Endodermal cell (in vitro differentiated cells): ENCODE measurements around the gene PRKCB. TPM values are rescaled to one million over a fixed set of nuclear protein-coding genes. Genes with fewer than 3 reads are reported as not detected.
A peak's percentile ranks its signal among the peaks of the same experiment; 100 is the strongest.

ENCODE experiments used
- DNase-seq: peaks from one replicate; pipeline ENCODE4 v3.0.0-alpha.2; 2017
- H3K27ac ChIP-seq: 2 replicates; pipeline ENCODE4 v1.5.1; 2013; ENCODE audit warnings: mild to moderate bottlenecking, low read depth, low read length, moderate library complexity
- H3K27me3 ChIP-seq: 2 replicates; pipeline ENCODE4 v1.6.1; 2013; ENCODE audit warnings: mild to moderate bottlenecking, low read length, moderate library complexity; ENCODE audit not compliant: insufficient read depth, control insufficient read depth, poor library complexity, severe bottlenecking
- H3K36me3 ChIP-seq: 2 replicates; pipeline ENCODE4 v1.7.0; 2013; ENCODE audit warnings: mild to moderate bottlenecking, low read length, moderate library complexity; ENCODE audit not compliant: control insufficient read depth, insufficient read depth
- H3K4me1 ChIP-seq: one replicate; pipeline ENCODE4 v1.7.0; 2013; ENCODE audit warnings: low read length; ENCODE audit not compliant: control insufficient read depth, insufficient read depth
- H3K4me3 ChIP-seq: 2 replicates; pipeline ENCODE4 v1.5.1; 2013; ENCODE audit warnings: mild to moderate bottlenecking, low read length, moderate library complexity
- H3K9ac ChIP-seq: 2 replicates; pipeline ENCODE4 v1.6.1; 2013; ENCODE audit warnings: mild to moderate bottlenecking, low read length, moderate library complexity; ENCODE audit not compliant: poor library complexity, severe bottlenecking; ENCODE audit errors: extremely low read depth
- H3K9me3 ChIP-seq: 2 replicates; pipeline ENCODE4 v1.6.1; 2013; ENCODE audit warnings: mild to moderate bottlenecking, low read length, moderate library complexity; ENCODE audit not compliant: control insufficient read depth
- H3K27ac Mint-ChIP-seq: 2 replicates; pipeline ENCODE4 v1.8.0; 2020; ENCODE audit warnings: mixed read lengths
- H3K27me3 Mint-ChIP-seq: 2 replicates; pipeline ENCODE4 v1.8.0; 2021; ENCODE audit warnings: mild to moderate bottlenecking, mixed read lengths; ENCODE audit not compliant: insufficient read depth
- H3K36me3 Mint-ChIP-seq: 2 replicates; pipeline ENCODE4 v1.8.0; 2020; ENCODE audit warnings: low read depth, mixed read lengths
- H3K4me1 Mint-ChIP-seq: 2 replicates; pipeline ENCODE4 v1.8.0; 2020; ENCODE audit warnings: mixed read lengths
- H3K4me3 Mint-ChIP-seq: 2 replicates; pipeline ENCODE4 v1.8.0; 2020; ENCODE audit warnings: mild to moderate bottlenecking, moderate library complexity, mixed read lengths
- H3K9me3 Mint-ChIP-seq: 2 replicates; pipeline ENCODE4 v1.8.0; 2020; ENCODE audit warnings: mild to moderate bottlenecking, mixed read lengths
- WGBS, 2 experiments: methylation state at CpG; one replicate each; pipeline versions ENCODE4 v1.1.5 to v1.1.7; 2013; ENCODE audit warnings: missing lambda C conversion rate in 2 of 2, mixed read lengths in 1 of 2; ENCODE audit not compliant: insufficient coverage in 1 of 2, insufficient read length in 1 of 2; 5-methylcytosine and 5-hydroxymethylcytosine counted together
- total RNA-seq, 2 donors: library from RNA; stranded (reverse); fragmentation: NEBNext Ultra II Directional in 1 of 2; extraction: Animal tissue kit (Norgen Biotek cat#: 25700) in 1 of 2; gene quantifications; 2 replicates in 1 of 2; 3 replicates in 1 of 2; pipeline ENCODE4 v1.2.1, GENCODE V29; 2021
- TF ChIP-seq, protein P1 (sequence below): fragments of 200-600 bp; sonication (generic); conservative IDR thresholded peaks from 2 replicates; pipeline ENCODE4 v1.5.0; 2021; ENCODE audit warnings: antibody characterized with exemption, mild to moderate bottlenecking

Gene PRKCB
- total RNA-seq, 2 donors from 2014 or later, result 0.38 to 1.1 TPM

DNA sequence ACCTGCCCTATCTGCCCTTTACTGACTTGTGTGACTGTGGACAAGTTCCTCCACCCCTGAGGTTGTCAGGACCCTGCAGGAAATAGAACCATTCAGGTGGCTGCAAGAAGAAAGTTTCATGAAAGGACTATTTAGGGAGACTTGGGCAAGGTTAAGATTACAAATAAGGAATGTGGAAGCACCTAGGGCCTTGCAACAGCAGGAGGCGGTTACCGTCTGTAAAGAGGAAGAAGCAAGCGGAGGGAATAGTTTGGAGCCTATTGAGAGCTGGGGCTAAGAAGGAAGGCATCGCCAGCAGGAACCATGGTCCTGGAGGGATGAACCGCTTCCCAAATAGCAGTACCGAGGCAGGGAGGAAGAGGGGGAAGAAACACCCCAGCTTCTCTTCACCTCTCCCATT lies 132.4 kb downstream of the PRKCB start:
- TF ChIP-seq, protein P1, sequence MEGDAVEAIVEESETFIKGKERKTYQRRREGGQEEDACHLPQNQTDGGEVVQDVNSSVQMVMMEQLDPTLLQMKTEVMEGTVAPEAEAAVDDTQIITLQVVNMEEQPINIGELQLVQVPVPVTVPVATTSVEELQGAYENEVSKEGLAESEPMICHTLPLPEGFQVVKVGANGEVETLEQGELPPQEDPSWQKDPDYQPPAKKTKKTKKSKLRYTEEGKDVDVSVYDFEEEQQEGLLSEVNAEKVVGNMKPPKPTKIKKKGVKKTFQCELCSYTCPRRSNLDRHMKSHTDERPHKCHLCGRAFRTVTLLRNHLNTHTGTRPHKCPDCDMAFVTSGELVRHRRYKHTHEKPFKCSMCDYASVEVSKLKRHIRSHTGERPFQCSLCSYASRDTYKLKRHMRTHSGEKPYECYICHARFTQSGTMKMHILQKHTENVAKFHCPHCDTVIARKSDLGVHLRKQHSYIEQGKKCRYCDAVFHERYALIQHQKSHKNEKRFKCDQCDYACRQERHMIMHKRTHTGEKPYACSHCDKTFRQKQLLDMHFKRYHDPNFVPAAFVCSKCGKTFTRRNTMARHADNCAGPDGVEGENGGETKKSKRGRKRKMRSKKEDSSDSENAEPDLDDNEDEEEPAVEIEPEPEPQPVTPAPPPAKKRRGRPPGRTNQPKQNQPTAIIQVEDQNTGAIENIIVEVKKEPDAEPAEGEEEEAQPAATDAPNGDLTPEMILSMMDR, result no peak
- H3K4me3 Mint-ChIP-seq, result no peak overlapping the region
- H3K9me3 ChIP-seq, result no peaks in the 10 kb centered on the region
- no peaks in the 10 kb centered on the region for H3K4me1 ChIP-seq
- H3K27me3 ChIP-seq, result peaks cover 9% of the 10 kb centered on the region
- no peak overlapping the region for H3K9ac ChIP-seq
- H3K4me3 ChIP-seq, result no peak overlapping the region
- no peaks in the 10 kb centered on the region for H3K9me3 Mint-ChIP-seq
- H3K36me3 Mint-ChIP-seq, result no peaks in the 10 kb centered on the region
- peaks cover 20% of the 10 kb centered on the region for H3K27me3 Mint-ChIP-seq
- WGBS, 2 experiments, result 92 to 94% methylated on average over 4 to 5 of the region's 6 CpGs
- H3K4me1 Mint-ChIP-seq, result peaks cover 3% of the 10 kb centered on the region
- DNase-seq, result no peak
- no peak overlapping the region for H3K27ac Mint-ChIP-seq
- H3K27ac ChIP-seq, result no peak overlapping the region
- H3K36me3 ChIP-seq, result no peaks in the 10 kb centered on the region

DNA sequence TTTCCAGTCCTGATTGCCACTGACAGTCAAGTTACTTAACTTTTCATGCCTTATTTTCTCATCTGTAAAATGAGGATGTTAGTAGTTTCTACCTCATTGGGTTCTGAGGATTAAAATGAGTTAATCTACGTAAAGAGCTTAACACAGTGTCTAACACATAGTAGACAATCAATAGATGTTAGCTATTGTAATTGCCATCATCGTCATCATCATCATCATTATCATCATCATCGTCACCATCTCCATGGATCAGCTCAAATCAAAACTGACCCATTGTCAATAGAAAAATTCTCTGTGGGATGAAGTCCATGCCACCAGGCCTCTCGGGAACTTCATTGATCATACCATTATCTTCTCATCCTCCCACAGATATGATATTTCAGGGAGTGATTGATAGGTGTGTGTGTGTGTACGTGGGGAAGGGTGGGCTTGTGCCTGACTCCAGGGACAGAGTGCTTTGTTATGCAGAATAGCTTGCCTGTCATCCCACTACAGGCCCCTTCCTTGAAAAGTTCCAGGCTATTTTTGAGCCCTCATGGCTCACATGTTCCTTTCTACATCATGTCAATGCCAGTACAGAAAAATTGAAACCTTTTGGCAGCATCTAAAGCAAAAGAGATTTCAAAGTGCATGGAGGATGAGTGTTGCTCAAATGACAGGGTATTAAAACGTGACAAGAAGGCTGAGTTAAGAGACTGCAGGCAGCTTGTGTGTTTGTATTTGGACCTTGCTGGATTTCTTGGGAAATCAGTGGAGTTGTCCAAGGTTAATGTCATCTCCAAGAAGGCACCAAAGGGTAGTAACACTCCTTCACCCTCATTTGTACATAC lies 133.9 kb downstream of the PRKCB start:
- no peaks in the 10 kb centered on the region for H3K36me3 Mint-ChIP-seq

DNA sequence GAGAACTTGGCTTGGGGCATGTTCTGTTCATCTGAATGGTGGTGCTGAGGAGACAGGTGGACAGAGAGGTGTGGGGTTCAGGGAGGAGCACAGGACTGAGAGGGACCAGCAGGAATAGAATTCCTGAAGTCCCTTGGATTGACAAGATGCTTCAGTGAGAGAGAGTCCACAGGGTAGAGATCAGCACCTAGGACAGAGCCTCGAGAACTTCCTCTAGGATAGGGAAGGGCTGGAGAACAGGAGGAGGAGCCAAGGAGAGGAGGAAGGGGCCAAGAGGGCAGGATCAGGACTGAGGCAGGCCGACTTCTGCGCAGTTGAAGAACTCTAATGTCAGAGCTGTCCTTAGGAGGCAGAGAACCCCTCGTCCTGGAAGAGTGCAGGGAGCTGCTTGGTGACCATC lies 138.4 kb downstream of the PRKCB start:
- peak; percentile 93 for DNase-seq
- Histone ChIP-seq H3K4me1 (no peaks in the 10 kb centered on the region), H3K4me3 (no peak overlapping the region), H3K27me3 (peaks cover 9% of the 10 kb centered on the region), H3K36me3 (no peaks in the 10 kb centered on the region), H3K9ac (no peak overlapping the region), H3K9me3 (no peaks in the 10 kb centered on the region), H3K27ac (no peak overlapping the region)
- Mint-ChIP-seq H3K4me3 (no peak overlapping the region), H3K27me3 (peaks cover 16% of the 10 kb centered on the region), H3K36me3 (no peaks in the 10 kb centered on the region), H3K9me3 (no peaks in the 10 kb centered on the region), H3K27ac (no peak overlapping the region), H3K4me1 (no peaks in the 10 kb centered on the region)
- TF ChIP-seq, protein P1, result no peak
- WGBS, 2 experiments, result 30 to 42% methylated on average over 3 to 4 of the region's 4 CpGs

More for the DNA sequence above, 133.9 kb downstream of the PRKCB start:
- no peaks in the 10 kb centered on the region for H3K36me3 ChIP-seq
- H3K27me3 Mint-ChIP-seq, result peaks cover 17% of the 10 kb centered on the region
- DNase-seq, result no peak
- H3K27ac ChIP-seq, result no peak overlapping the region
- no peaks in the 10 kb centered on the region for H3K4me1 ChIP-seq
- peaks cover 3% of the 10 kb centered on the region for H3K4me1 Mint-ChIP-seq
- H3K9ac ChIP-seq, result no peak overlapping the region
- H3K4me3 Mint-ChIP-seq, result no peak overlapping the region
- TF ChIP-seq, protein P1, result no peak
- H3K27me3 ChIP-seq, result peaks cover 9% of the 10 kb centered on the region
- no peak overlapping the region for H3K4me3 ChIP-seq
- H3K27ac Mint-ChIP-seq, result no peak overlapping the region
- WGBS, 2 experiments, result 76 to 92% methylated on average over 3 to 6 of the region's 6 CpGs
- no peaks in the 10 kb centered on the region for H3K9me3 Mint-ChIP-seq
- no peaks in the 10 kb centered on the region for H3K9me3 ChIP-seq
